EH (cell line): Measurements from ENCODE around the gene ESYT2.
"Not testable (repeated sequence)": the region's sequence is repeated elsewhere in the genome, so short reads cannot be mapped to it uniquely, and the experiment has no call there.

ENCODE experiments used
- DNase-seq: peaks from one replicate; pipeline ENCODE4 v3.0.0-alpha.2; 2015; ENCODE audit warnings: low read depth

Gene ESYT2

DNA sequence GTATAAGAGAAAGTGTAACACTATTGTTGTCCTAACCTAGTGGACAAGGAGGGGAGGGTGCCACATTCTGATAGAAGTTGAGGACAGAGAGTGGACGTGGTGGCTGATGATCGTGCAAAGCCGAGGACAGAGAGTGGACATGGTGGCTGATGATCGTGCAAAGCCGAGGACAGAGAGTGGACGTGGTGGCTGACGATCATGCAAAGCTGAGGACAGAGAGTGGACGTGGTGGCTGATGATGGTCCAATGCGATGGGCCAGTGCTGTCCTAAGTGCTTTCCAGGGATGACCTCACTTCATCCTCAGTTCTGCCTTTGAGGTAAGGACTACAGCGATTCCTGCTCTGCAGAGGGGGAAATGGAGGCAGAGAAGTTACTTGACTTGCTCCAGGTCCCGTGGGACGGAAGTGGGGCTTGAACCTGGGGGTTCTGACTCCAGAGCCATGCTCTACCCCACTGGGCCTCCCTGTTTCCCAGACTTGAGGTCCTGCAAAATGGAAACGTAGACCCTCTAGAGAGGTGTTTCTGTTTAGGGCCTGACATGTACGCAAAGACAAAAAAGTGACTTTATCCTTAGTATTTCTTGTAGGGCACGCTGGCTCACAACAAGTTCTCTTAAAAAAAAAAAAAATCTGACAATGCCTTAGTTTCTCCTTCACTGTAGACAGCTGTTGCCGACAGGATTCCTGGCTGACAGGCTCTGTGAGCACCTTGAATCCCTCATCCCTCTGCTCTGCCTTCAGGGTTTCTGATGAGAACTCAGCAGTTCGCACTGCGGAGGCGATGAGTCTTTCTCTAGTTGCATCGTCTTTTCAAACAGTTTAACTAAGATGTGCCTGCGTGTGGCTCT is 104.4 kb downstream of the ESYT2 start:
- DNase-seq, result no peak

DNA sequence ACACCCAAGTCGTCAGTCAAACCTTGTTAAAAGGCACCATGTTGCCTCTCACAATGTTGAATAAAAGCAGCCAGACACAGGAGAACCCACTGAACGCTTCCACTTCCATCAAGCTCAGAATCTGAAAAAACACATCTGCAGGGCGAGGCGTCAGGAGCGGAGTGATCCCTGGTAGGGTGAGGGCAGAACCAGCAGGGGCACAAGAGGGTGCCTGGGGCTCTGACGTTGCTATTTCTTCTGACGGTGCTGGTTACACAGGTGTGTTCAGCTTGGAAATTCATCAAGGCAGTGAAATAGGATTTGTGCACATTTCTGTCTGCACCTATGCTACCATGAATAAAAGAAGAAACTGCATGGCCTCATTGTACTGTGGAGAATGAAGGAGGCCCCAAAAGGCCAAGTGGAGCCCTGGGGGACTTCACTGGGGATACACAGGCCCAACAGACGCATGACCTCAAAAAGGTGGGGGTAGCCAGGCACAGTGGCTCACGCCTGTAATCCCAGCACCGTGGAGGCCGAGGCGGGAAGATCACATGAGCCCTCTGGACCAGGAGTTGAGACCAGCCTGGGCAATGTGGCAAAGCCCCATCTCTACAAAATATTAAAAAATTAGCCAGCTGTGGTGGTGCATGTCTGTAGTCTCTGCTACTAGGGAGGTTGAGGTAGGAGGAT is 105.5 kb downstream of the ESYT2 start:
- DNase-seq, result no peak

DNA sequence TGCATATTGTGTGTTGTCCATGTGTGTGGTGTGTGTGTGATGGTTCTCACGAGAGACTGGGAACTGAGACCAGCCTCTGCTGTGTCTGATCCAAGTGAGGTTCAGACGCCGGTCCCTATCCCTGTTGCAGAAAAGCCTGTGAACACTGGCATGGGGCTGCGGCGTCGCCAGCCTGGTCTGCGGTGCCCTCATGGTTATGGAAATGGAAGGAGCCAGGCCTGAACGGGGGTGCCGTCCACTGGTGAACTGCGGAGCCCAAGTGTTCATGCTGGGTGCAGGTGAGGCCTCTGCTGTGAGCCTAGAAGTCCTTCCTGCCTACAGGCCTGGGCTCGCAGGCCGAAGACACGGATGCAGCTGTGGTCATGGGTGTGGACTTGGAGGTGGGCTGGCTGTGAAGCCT is 106.0 kb downstream of the ESYT2 start:
- DNase-seq, result no peak

DNA sequence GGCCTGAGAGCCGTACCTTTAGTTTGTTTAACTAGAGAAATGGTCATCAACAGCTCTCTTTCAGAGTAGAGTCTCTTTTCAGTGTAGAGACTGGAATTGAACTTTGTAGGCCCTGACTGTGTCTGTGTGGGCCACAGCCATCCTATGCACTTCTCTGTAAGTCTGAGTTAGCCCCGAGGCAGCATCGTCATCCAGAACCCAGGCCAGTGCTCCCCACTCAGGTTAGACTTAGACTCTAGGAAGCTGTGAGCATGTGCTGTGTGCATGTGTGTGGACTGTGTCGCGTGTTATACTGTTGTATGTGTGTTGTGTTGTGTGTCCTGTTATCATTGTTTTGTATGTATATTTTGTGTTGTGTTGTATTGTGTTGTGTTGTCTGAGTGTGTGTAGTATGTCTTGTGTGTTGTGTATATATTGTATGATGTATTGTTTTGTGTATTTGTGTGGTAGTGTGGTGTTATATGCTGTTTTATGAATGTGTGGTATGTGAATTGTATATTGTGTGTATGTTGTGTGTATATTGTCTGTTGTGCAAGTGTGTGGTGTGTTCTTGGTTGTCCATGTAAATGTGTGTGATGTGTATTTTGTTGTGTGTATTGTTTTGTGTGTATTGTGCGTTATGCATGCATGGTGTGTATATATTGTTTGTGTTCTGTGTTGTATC is 106.6 kb downstream of the ESYT2 start:
- no peak for DNase-seq

DNA sequence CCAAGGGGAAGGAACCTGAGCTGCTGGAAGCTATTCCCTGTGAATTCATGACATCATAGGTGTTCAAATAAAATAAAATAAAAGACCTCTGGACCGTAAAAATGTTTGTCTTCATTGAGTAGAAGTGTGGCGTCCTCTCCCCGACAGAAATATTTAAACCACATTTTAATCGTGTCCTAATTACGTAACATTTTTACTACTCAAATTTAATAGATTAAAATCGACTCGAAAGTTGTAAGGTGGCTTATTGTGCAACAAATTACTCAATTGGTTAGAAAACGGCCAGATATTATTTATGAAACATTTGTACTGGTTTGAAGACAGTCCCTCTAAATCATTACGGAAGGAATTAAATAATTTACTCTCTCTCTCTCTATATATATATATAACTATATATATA is 109.2 kb downstream of the ESYT2 start:
- no peak for DNase-seq

DNA sequence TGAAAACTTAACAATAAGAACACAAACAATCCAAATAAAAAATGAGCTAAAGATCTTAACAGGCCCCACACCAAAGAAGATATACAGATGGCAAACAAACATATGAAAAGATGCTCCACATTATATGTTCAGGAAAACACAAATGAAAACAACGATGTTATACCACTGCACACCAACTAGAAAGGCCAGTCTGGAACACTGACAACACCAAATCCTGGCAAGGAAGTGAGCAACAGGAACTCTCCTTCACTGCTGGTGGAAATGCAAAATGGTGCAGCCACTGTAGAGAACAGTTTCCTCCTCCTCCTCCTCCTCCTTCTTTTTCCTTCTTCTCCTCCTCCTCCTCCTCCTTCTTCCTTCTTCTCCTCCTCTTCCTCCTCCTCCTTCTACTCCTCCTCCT is 112.5 kb downstream of the ESYT2 start:
- DNase-seq, result no peak

DNA sequence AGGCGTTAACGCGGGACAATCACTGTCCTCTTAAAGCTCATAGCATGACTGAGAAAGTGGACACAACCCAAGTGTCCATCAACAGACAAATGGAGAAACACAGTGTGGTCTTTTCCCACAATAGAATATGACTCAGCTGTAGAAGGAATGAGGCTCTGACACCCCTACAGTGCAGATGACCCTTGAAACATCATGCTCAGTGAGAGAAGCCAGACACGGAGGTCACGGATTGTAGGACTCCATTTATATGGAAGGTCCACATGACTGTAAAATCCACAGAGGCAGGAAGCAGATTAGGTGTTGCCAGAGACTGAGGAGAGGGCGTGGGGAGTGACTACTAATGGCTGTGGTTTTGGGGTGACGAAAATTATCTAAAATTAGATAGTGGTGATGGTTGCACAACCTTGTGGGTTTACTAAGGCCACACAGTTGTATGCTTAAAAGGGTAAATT is 118.6 kb downstream of the ESYT2 start:
- peak; percentile 90 for DNase-seq

DNA sequence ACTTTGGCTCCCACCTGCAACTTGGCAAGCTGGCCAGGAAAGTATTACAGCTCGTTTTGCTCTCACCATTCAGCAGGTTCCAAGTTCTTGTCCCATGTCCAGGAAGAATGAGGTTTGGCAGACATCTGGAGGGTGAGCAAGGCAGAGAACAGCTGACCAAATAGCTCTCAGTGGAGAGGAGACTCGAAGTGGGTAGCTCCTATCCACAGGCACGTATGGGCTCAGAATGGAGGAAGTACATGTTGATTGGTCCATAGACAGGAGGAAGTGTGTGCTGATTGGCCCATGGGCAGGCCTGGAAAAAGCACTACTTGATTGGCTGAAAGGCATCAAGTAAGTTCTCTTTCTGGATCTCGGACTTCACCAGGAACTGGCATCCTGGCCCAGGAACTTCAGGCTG is 121.7 kb downstream of the ESYT2 start:
- DNase-seq, result peak; percentile 25

DNA sequence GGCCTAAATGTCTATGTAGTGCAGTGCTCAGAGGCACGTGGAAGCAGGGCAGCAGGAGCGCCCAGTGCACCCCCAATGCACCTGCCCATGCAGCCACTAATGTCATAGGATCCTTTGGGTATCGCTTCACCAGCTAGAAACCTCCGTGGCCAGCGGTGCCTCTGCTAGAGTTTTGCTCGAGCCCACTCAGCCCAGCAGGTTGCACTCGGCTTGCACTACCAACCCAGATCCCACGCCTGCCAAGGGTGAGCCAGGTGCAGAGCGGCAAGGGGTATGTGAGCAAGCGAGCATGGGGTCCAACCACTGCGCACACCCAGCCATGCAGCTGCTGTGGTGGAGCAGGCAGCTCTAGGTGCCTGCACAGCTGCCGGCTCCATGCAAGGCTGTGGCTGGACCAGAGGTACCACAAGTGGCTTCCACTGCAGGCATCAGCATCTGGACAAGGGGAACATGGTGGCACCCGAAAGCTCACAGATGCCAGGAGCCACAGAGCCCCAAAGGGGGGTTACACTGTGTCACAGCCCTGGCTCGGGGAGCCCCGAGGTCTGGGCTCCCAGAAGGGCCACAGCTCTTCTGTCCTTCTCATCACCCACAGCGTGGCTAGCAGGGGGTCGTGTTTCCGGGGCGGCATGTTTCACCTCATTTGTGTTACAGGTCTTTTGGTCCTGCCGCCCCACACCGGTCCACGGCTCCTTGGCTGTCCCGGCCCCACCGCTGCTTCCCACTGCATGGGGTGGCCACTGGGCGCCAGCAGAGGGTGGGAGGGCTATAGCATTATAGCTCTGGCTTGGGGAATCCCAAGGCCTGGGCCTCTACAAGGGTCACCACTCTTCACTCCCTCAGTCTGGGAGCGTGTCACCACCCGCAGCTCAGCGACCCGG is 122.4 kb downstream of the ESYT2 start:
- DNase-seq, result no peak

DNA sequence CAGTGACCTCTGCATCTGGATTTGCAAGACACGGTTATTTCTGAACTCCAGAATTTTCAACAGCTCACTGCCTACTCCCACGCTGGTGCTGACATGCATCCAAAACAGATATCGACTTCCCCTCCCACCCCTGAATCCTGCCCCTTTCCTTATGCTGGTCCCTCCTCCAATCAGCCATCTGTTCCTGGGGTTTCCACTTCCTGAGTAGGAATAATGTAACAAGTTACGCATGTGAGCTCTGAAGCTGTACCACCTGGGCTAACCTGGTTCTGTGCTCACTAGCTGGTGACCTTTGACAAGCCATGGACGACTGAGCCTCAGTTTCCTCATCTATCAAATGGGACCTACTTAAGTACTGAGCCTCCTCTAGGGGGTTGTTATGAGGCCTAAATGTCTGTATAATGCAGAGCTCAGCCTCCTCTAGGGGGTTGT is 123.0 kb downstream of the ESYT2 start:
- DNase-seq, result no peak

DNA sequence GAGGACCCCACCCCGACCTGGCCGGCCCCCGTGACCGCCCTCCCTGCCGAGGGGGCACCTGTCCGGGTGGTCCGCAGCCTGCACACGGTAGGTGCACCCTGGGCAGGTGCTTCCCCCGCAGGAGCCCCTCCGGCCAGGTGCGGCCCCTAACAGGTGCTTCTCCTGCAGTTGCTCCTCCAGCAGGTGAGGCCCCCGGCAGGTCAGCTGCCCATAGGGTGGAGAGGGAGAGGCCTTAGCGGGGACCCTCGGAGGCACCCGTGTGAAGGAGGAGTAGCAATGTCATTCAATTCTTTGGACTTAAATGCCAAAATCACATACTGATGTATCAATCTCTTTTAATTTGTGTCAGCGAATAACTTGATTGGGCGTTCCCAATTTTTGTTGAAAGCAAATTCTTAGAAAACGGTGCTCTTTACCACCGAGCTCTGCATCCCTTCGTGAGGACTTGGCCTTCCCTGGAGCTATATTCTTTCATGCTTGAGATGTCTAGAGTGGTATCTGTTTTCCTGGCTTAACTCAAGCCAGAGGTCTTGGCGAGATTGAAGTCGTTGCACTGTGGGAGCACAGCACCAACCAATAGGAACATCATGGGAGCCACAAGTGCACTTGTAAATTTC is 124.0 kb downstream of the ESYT2 start:
- peak; percentile 45 for DNase-seq

DNA sequence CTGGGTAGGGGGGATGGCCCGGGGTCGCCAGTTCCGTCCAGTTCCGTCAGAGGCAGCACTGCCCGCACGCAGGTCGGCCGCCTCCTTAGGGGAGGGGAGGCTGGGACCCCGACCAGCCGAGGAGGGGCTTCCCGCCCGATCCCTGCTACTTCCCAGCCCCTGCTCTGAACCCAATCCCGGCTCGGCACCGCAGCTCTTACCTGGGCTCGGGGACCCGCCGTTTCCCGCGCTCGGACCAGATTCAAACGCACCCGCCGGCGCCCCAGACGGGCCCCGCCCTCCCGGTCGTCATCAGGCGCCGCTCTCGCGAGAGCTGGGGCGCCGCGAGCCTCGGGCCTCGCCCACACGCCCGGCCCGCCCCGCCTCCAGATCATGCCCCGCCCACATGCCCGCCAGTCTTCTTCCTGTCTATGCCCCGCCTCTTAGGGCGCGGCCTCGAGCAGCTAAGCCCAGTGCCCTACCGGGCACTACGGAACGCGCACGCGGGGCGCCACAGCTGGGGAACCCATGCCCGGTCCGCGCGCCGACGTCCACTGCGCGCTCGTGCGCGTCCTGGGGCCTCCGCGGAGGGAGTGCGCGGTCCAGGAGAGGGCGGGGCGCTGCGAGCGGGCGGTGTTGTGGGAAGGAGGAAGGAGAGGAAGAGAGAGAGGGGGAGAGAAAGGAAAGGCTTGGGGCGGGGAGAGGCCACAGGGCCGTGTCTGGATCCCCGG is 124.6 kb downstream of the ESYT2 start, which contains the start of gene NCAPG2:
Gene NCAPG2, minus strand, starts transcription at position 281 of the 710 bp plus-strand sequence. CDS start 2,905 bp downstream, outside the sequence.
- peak; percentile 99 for DNase-seq

DNA sequence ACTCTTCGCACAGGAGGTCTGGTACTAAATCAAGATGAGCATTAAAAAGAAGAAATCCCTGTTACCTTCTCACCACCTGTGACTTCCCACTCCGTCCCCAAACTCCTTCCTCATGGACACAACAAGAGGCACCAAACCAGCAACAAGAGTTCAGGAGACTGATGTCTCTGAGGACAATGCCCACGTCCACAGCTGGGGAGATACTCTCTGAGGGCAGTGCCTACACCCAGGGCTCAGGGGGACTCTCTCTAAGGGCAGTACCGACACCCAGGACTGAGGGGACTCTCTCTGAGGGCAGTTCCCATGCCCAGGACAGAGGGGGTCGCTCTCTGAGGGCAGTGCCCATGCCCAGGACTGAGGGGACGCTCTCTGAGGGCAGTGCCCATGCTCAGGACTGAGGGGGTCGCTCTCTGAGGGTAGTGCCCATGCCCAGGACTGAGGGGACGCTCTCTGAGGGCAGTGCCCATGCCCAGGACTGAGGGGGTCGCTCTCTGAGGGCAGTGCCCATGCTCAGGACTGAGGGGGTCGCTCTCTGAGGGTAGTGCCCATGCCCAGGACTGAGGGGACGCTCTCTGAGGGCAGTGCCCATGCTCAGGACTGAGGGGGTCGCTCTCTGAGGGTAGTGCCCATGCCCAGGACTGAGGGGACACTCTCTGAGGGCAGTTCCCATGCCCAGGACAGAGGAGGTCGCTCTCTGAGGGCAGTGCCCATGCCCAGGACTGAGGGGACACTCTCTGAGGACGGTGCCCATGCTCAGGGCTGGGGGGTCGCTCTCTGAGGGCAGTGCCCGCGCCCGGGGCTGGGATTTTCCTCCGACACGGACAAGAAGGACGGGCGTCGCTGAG is 125.4 kb downstream of the ESYT2 start:
- DNase-seq, result not testable (repeated sequence)

DNA sequence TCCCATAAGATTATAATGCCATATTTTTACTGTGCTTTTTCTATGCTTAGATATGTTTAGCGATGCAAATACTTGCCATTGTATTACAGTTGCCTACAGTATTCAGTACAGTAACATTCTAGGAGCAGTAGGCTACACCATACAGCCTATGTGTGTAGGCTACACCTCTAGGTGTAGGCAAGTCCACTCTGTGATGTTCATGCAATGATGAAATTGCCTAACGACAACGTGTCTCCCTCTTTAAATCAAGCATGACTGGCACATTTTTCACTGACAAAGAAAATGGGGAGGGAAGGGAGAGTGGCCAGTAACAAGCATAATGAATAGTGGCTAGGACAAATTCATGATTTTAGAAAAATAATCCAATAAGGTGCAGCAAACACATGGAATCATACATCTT is 126.4 kb downstream of the ESYT2 start:
- no peak for DNase-seq

DNA sequence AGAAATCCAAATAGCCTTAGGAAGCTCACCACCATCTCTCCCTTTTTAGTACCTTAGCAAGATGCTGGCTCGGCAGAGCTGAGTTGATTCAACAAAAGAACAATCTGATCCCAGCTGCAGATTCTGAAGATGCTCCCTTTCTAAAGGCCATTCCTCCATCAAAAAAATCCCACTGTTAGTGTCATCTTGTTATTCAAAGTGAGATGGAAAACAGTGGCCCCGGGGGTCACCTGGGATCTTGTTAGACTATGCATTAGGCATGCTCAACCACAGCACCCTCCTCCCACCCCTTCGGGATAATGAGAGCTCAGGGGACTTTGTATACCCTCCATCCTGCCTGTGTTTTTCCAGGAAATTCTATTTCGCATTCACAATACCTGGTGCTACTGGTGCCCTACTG is 127.1 kb downstream of the ESYT2 start:
- no peak for DNase-seq

DNA sequence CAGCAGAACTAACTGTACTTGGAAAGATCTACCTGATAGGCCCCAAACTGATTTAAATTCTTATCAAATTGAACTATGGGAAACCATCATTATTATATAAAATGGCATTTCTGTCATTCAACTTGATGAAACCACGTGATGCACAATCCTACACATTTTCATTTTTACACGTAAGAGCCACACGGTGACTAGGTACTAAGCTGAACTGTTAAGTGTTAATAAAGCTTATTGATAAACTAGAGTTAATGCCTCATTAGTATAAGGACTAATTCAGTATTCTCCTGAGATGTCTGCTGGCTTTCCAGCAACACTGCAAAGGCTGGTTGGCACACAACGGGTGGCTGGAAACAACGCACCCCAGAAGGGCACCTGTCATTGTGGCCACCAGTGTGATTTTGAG is 129.3 kb downstream of the ESYT2 start:
- DNase-seq, result no peak

DNA sequence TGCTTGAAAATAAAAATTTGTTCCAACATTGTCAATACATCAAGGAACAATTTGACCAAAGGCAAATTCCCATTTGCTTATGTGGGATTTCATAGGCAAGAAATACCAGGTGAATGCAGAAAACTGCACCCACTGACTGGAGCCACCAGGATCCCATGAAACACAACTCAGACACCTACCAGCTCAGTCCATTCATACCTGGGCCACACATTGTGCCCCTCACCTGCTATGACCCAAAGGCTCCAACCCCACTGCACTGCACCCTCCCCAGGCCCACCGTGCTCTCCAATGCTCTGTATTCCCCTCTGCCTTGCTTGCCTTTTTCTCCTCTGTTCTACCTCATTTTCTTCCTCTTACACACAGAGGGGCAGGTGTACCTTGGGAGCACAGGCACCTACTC is 130.0 kb downstream of the ESYT2 start:
- no peak for DNase-seq

DNA sequence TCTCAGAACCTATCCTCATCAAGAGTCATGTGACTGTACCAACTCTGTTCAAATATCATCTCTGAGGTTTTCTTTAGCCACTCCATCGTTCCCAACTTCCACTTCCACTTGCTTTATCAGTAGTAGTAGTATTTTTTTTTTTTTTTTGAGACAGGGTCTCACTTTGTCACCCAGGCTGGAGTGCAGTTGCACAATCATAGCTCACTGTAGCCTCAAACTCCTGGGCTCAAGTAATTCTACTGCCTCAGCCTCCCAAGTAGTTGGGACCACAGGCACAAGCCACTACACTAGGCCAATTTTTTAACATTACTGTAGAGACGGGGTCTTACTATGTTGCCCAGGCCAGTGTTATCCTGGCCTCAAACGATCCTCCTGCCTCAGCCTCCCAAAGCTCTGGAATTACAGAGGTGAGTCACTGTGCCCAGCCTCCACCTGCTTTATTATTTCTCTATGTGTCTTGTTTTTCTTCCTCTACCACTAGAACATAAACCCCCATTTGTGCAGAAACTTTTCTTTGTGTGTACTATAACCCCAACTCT is 130.6 kb downstream of the ESYT2 start:
- no peak for DNase-seq

DNA sequence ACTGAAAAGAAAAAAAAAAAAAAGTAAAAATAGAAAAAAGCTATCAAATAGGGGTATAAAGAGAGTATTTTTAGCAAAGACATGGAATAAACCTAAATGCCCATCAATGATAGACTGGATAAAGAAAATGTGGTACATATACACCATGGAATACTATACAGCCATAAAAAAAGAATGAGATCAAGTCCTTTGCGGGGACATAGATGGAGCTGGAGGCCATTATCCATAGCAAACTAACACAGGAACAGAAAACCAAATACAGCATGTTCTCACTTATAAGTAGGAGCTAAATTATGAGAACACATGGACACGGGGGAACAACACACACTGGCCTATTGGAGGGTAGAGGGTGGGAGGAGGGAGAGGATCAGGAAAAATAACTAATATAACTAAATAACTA is 131.7 kb downstream of the ESYT2 start:
- not testable (repeated sequence) for DNase-seq
